Measurements from ENCODE around the gene VTI1A. TPM values are rescaled to one million over a fixed set of nuclear protein-coding genes. Genes with fewer than 3 reads are reported as not detected.

The VTI1A gene
- total and polyA plus RNA-seq, 9 of the 15 experiments (the other 6 are each of a cell fraction or from before 2014, with no cell fraction given) = 9.3 to 21.4 (median 16.0) TPM

GRCh38 chr10:112446055-112446854 lies 760 bp upstream of the VTI1A start (continued):
- peak; percentile 51 for TF ChIP-seq PRDM10 (IDR thresholded peaks at IDR 0.05; ENCODE audit: partially characterized antibody)
- TF ChIP-seq NEUROD1 (IDR thresholded peaks at IDR 0.05; ENCODE audit: borderline replicate concordance, low read depth, low read length, partially characterized antibody) = no peak
- TF ChIP-seq MLLT1 (IDR thresholded peaks at IDR 0.05) = 0 out of 4 replicates have a peak, but pooled peaks of 1 of the 2 experiments have one; percentile 47
- TF ChIP-seq LCOR (CRISPR knock-in tag; IDR thresholded peaks at IDR 0.05) = 0 out of 2 replicates have a peak, but pooled peaks have one; percentile 30
- TF ChIP-seq DPF2 (IDR thresholded peaks at IDR 0.05) = 0 out of 2 replicates have a peak, but pooled peaks have one; percentile 23
- TF ChIP-seq KDM5B (IDR thresholded peaks at IDR 0.05; ENCODE audit: insufficient replicate concordance, low read depth, low read length) = peak; percentile 92
- no peak for TF ChIP-seq CBX5 (IDR thresholded peaks at IDR 0.05; ENCODE audit: borderline replicate concordance, low read depth)
- no peak for TF ChIP-seq NONO (IDR thresholded peaks at IDR 0.05; ENCODE audit: low read depth in 2 of 2, low read length in 1 of 2)
- peak in 1 of 2 experiments; percentile 49; a peak in 1 of 4 replicates for TF ChIP-seq HDAC1 (IDR thresholded peaks at IDR 0.05)
- peak; percentile 92; the same call in 1 of the 2 replicates for TF ChIP-seq PHF8 (IDR thresholded peaks at IDR 0.05; ENCODE audit: borderline replicate concordance, low read length)
- TF ChIP-seq HDGF (IDR thresholded peaks at IDR 0.05) = 0 out of 2 replicates have a peak, but pooled peaks have one; percentile 43
- 0 out of 4 replicates have a peak, but pooled peaks have one; percentile 24 to 52 for TF ChIP-seq MAZ (CRISPR knock-in tag; conservative IDR thresholded peaks at IDR 0.05 in 1 of 2, IDR thresholded peaks at IDR 0.05 in 1 of 2)
- 0 out of 2 replicates have a peak, but pooled peaks have one; percentile 84 for TF ChIP-seq POLR2A (conservative IDR thresholded peaks at IDR 0.05)
- TF ChIP-seq JUND (IDR thresholded peaks at IDR 0.05; ENCODE audit: borderline replicate concordance, low read depth, low read length) = 0 out of 2 replicates have a peak, but pooled peaks have one; percentile 18
- TF ChIP-seq JUND (tag; IDR thresholded peaks at IDR 0.05; ENCODE audit: borderline replicate concordance, low read depth, low read length) = no peak
- TF ChIP-seq FOXP1 (CRISPR knock-in tag; IDR thresholded peaks at IDR 0.05) = 0 out of 2 replicates have a peak, but pooled peaks have one; percentile 51
- TF ChIP-seq SFPQ (IDR thresholded peaks at IDR 0.05; ENCODE audit: low read depth, low read length) = no peak
- TF ChIP-seq SPI1 (IDR thresholded peaks at IDR 0.05; ENCODE audit: borderline replicate concordance, low read depth, low read length) = peak; percentile 97

Measured in K562 (cell line).